ENCODE data around the gene XYLT1.

- TF ChIP-seq POLR2AphosphoS5 (IDR thresholded peaks at IDR 0.05; ENCODE audit: borderline replicate concordance, low read depth, low read length) = no peak
- TF ChIP-seq EZH2 (IDR thresholded peaks at IDR 0.05) = no peak
These were observed 138.8 kb downstream of the XYLT1 start for GRCh38 chr16:17331991-17332390.

Data from SK-N-MC (cell line).